ENCODE results near the gene CCDC171. TPM values are rescaled to one million over a fixed set of nuclear protein-coding genes. Genes with fewer than 3 reads are reported as not detected.
"Not testable (repeated sequence)": the region's sequence is repeated elsewhere in the genome, so short reads cannot be mapped to it uniquely, and the experiment has no call there.

The CCDC171 gene
- total RNA-seq, 1 donor = 8.1 TPM

- H3K4me3 ChIP-seq (ENCODE audit: low read depth, low read length) = no peak overlapping the region
- no peak for DNase-seq (ENCODE audit: low read depth)
- TF ChIP-seq CTCF (IDR thresholded peaks at IDR 0.05; ENCODE audit: insufficient read depth, low read length) = no peak
Observed at GRCh38 chr9:15670894-15671293, 118.1 kb downstream of the CCDC171 start.

- no peak for DNase-seq (ENCODE audit: low read depth)
- TF ChIP-seq CTCF (IDR thresholded peaks at IDR 0.05; ENCODE audit: insufficient read depth, low read length) = no peak
- H3K4me3 ChIP-seq (ENCODE audit: low read depth, low read length) = no peak overlapping the region
Observed at GRCh38 chr9:15693701-15694100, 140.9 kb downstream of the CCDC171 start.

- DNase-seq (ENCODE audit: low read depth) = no peak
- peak; percentile 23 for TF ChIP-seq CTCF (IDR thresholded peaks at IDR 0.05; ENCODE audit: insufficient read depth, low read length)
Observed at GRCh38 chr9:15696979-15697378, 144.1 kb downstream of the CCDC171 start.

GRCh38 chr9:15697446-15697851 is 144.6 kb downstream of the CCDC171 start:
- no peak overlapping the region for H3K4me3 ChIP-seq (ENCODE audit: low read depth, low read length)
- DNase-seq (ENCODE audit: low read depth) = peak; percentile 83
- no peak for TF ChIP-seq CTCF (IDR thresholded peaks at IDR 0.05; ENCODE audit: insufficient read depth, low read length)

More at GRCh38 chr9:15696979-15697378, 144.1 kb downstream of the CCDC171 start:
- H3K4me3 ChIP-seq (ENCODE audit: low read depth, low read length) = no peak overlapping the region

- H3K4me3 ChIP-seq (ENCODE audit: low read depth, low read length); DNase-seq (ENCODE audit: low read depth): not testable (repeated sequence)
Observed at GRCh38 chr9:15699876-15700559, 147.2 kb downstream of the CCDC171 start.

GRCh38 chr9:15707000-15707399 is 154.2 kb downstream of the CCDC171 start:
- DNase-seq (ENCODE audit: low read depth) = no peak
- H3K4me3 ChIP-seq (ENCODE audit: low read depth, low read length) = no peak overlapping the region
- no peak for TF ChIP-seq CTCF (IDR thresholded peaks at IDR 0.05; ENCODE audit: insufficient read depth, low read length)

- no peak overlapping the region for H3K4me3 ChIP-seq (ENCODE audit: low read depth, low read length)
- peak; percentile 67 for DNase-seq (ENCODE audit: low read depth)
- no peak for TF ChIP-seq CTCF (IDR thresholded peaks at IDR 0.05; ENCODE audit: insufficient read depth, low read length)
Observed at GRCh38 chr9:15711531-15711930, 158.7 kb downstream of the CCDC171 start.

Data from fibroblast of the aortic adventitia (primary cell).